Left lung (tissue), 10 donors: ENCODE results near the gene CACUL1. TPM values are rescaled to one million over a fixed set of nuclear protein-coding genes. Genes with fewer than 3 reads are reported as not detected.
"Not testable (repeated sequence)": the region's sequence is repeated elsewhere in the genome, so short reads cannot be mapped to it uniquely, and the experiment has no call there.

Experiments
- ATAC-seq: fragments of 200-7000 bp; cut with Tn5 transposase; one replicate; pipeline ENCODE4 v1.9.1; 2020; ENCODE audit warnings: moderate library complexity
- DNase-seq, 4 donors: peaks; one replicate each; pipeline ENCODE4 v3.0.0-alpha.2; 2013 to 2020
- H3K27ac ChIP-seq, 2 donors: fragments of 200-600 bp; sonication (generic) in 1 of 2; one replicate each; pipeline versions ENCODE4 v1.5.0 to v1.8.0; 2020 to 2021
- H3K27me3 ChIP-seq, 2 donors: fragments of 200-600 bp; sonication (generic) in 1 of 2; one replicate each; pipeline versions ENCODE4 v1.5.0 to v1.8.0; 2020 to 2021
- H3K36me3 ChIP-seq, 2 donors: fragments of 200-600 bp; sonication (generic) in 1 of 2; one replicate each; pipeline versions ENCODE4 v1.5.0 to v1.8.0; 2020 to 2021
- H3K4me1 ChIP-seq, 2 donors: fragments of 200-600 bp; one replicate each; pipeline ENCODE4 v1.8.0; 2021
- H3K4me3 ChIP-seq, 2 donors: fragments of 200-600 bp; sonication (generic) in 1 of 2; one replicate each; pipeline versions ENCODE4 v1.5.0 to v1.8.0; 2020 to 2021; ENCODE audit warnings: mild to moderate bottlenecking in 1 of 2
- H3K9me3 ChIP-seq, 2 donors: fragments of 200-600 bp; sonication (generic) in 1 of 2; one replicate each; pipeline versions ENCODE4 v1.5.0 to v1.8.0; 2020 to 2021
- CTCF ChIP-seq, 2 donors: fragments of 200-600 bp; sonication (generic) in 1 of 2; IDR thresholded peaks; one replicate each; pipeline versions ENCODE4 v1.5.0 to v1.8.0; 2021; ENCODE audit warnings: antibody characterized with exemption in 2 of 2
- intact Hi-C, 2 donors: fragments of 100-400 bp; cut with DNase I; formaldehyde crosslinking; loops; one replicate each; pipeline versions ENCODE4 v1.11.2 to v1.14.2; 2022
- polyA plus RNA-seq, 6 donors: library from polyadenylated mRNA; unstranded; fragments of 120-200 nt; gene quantifications; one replicate each; pipeline ENCODE4 v1.2.1, GENCODE V29; 2013; ENCODE audit not compliant: insufficient read length in 6 of 6
- total RNA-seq, 2 donors: library from RNA; stranded (reverse); fragmentation: NEBNext Ultra II Directional; extraction: Animal tissue kit (Norgen Biotek cat#: 25700); gene quantifications; one replicate each; pipeline ENCODE4 v1.2.1, GENCODE V29; 2021
- donor health status: DM: no; HTN: yes; CAD: no.
- donor health status: DM: no; HTN: no; CAD: no.

The CACUL1 gene
- total and polyA plus RNA-seq, 8 donors = 35.1 to 46.1 (median 37.3) TPM

GRCh38 chr10:118672153-118672552 is 82.6 kb downstream of the CACUL1 start:
- DNase-seq (peak in 2 of 4 donors; percentile 12 to 28), ATAC-seq (no peak)
- intact Hi-C loops = no loop called here
- no peak for TF ChIP-seq CTCF (IDR thresholded peaks at IDR 0.05)
- H3K27ac ChIP-seq = no peak overlapping the region
- no peaks in the 10 kb centered on the region for H3K9me3 ChIP-seq
- peaks cover 0 to 11% of the 10 kb centered on the region in 2 donors for H3K4me1 ChIP-seq
- H3K27me3 ChIP-seq = no peaks in the 10 kb centered on the region
- peaks cover 0 to 21% of the 10 kb centered on the region in 2 donors for H3K36me3 ChIP-seq
- no peak overlapping the region for H3K4me3 ChIP-seq

- H3K27ac ChIP-seq, DNase-seq, H3K4me3 ChIP-seq, H3K9me3 ChIP-seq, H3K27me3 ChIP-seq, intact Hi-C loops, ATAC-seq: not testable (repeated sequence)
- H3K36me3 ChIP-seq = peaks cover 0 to 21% of the 10 kb centered on the region in 2 donors
- H3K4me1 ChIP-seq = peaks cover 0 to 11% of the 10 kb centered on the region in 2 donors
These were observed 83.5 kb downstream of the CACUL1 start for GRCh38 chr10:118671221-118671620.

GRCh38 chr10:118670472-118671124 is 84.2 kb downstream of the CACUL1 start:
- Histone ChIP-seq H3K36me3 (peaks cover 0 to 18% of the 10 kb centered on the region in 2 donors), H3K9me3 (no peaks in the 10 kb centered on the region), H3K27me3 (no peaks in the 10 kb centered on the region), H3K27ac (no peak overlapping the region), H3K4me3 (no peak overlapping the region), H3K4me1 (peaks cover 0 to 11% of the 10 kb centered on the region in 2 donors)
- intact Hi-C loops = no loop called here
- no peak for TF ChIP-seq CTCF (IDR thresholded peaks at IDR 0.05)
- no peak for ATAC-seq
- DNase-seq = no peak

GRCh38 chr10:118669835-118670234 is 84.9 kb downstream of the CACUL1 start:
- ATAC-seq (no peak), DNase-seq (no peak)
- Histone ChIP-seq H3K9me3 (no peaks in the 10 kb centered on the region), H3K4me3 (no peak overlapping the region), H3K36me3 (peaks cover 0 to 13% of the 10 kb centered on the region in 2 donors), H3K4me1 (peaks cover 0 to 11% of the 10 kb centered on the region in 2 donors), H3K27me3 (peaks cover 0 to under 1% of the 10 kb centered on the region in 2 donors), H3K27ac (no peak overlapping the region)
- intact Hi-C loops = no loop called here
- TF ChIP-seq CTCF (IDR thresholded peaks at IDR 0.05) = no peak

- Histone ChIP-seq H3K4me1 (peaks cover 0 to 11% of the 10 kb centered on the region in 2 donors), H3K27me3 (peaks cover 0 to 7% of the 10 kb centered on the region in 2 donors), H3K36me3 (peaks cover 0 to 11% of the 10 kb centered on the region in 2 donors), H3K9me3 (no peaks in the 10 kb centered on the region), H3K27ac (no peak overlapping the region), H3K4me3 (no peak overlapping the region)
- peak in 2 of 4 donors; percentile 52 to 64 for DNase-seq
- TF ChIP-seq CTCF (IDR thresholded peaks at IDR 0.05) = no peak
- intact Hi-C loops = no loop called here
- peak; percentile 44 for ATAC-seq
These were observed 85.6 kb downstream of the CACUL1 start for GRCh38 chr10:118669020-118669791.
